HEK293 (cell line): ENCODE measurements around the gene GPBP1.
A peak's percentile ranks its signal among the peaks of the same experiment; 100 is the strongest.
"Not testable (repeated sequence)": the region's sequence is repeated elsewhere in the genome, so short reads cannot be mapped to it uniquely, and the experiment has no call there.

Experiments
- CTCF ChIA-PET: fragments of 350-600 bp; formaldehyde crosslinking; extraction: SDS; loops from one replicate; lab custom pipeline; 2021; ENCODE audit warnings: antibody characterized with exemption; lab: Yijun Ruan, JAX
- POLR2A ChIA-PET: fragments of 300-600 bp; formaldehyde crosslinking; extraction: SDS; loops from one replicate; lab custom pipeline; 2020; ENCODE audit warnings: antibody characterized with exemption, inconsistent platforms; lab: Yijun Ruan, JAX
- H3K27ac ChIP-seq: fragments of 200-500 bp; sonication (Bioruptor generic); 2 replicates; pipeline ENCODE4 v1.5.1; 2014; ENCODE audit warnings: low read depth, low read length, control low read depth, inconsistent platforms; ENCODE audit errors: extremely low read depth
- H3K36me3 ChIP-seq, 2 experiments: fragments of 200-500 bp in 1 of 2; sonication (Bioruptor generic) in 1 of 2; 1 replicate in 1 of 2; 2 replicates in 1 of 2; pipeline ENCODE4 v1.5.1; 2014 to 2017; ENCODE audit warnings: inconsistent platforms in 2 of 2, low read length in 2 of 2; ENCODE audit not compliant: control insufficient read depth in 2 of 2, insufficient read depth in 1 of 2
- H3K4me1 ChIP-seq: fragments of 200-500 bp; sonication (Bioruptor generic); 2 replicates; pipeline ENCODE4 v1.5.1; 2014; ENCODE audit warnings: mild to moderate bottlenecking, low read length, inconsistent platforms; ENCODE audit not compliant: control insufficient read depth, insufficient read depth
- H3K4me3 ChIP-seq: 2 replicates; pipeline ENCODE4 v1.5.1; 2011; ENCODE audit warnings: low read depth, mild to moderate bottlenecking, control low read depth, low read length, moderate library complexity
- H3K9me3 ChIP-seq: fragments of 200-500 bp; sonication (Bioruptor generic); 2 replicates; pipeline ENCODE4 v1.5.1; 2014; ENCODE audit warnings: low read depth, low read length, inconsistent platforms; ENCODE audit not compliant: control insufficient read depth, insufficient read depth
- CTCF ChIP-seq: fragments of 450-650 bp; formaldehyde crosslinking; IDR thresholded peaks from 2 replicates; pipeline ENCODE4 v1.5.1; 2016; ENCODE audit warnings: missing biosample characterization, missing genetic modification characterization
- GLI4 ChIP-seq: fragments of 450-650 bp; formaldehyde crosslinking; IDR thresholded peaks from 2 replicates; pipeline ENCODE4 v1.5.1; 2016; ENCODE audit warnings: missing biosample characterization, missing genetic modification characterization
- HIC1 ChIP-seq: fragments of 450-650 bp; formaldehyde crosslinking; IDR thresholded peaks from 2 replicates; pipeline ENCODE4 v1.5.1; 2016; ENCODE audit warnings: missing biosample characterization, missing genetic modification characterization
- HOXA7 ChIP-seq: sonication (generic); formaldehyde crosslinking; IDR thresholded peaks from 2 replicates; pipeline ENCODE4 v1.8.1; 2022; ENCODE audit warnings: missing genetic modification reagents, borderline replicate concordance
- HOXC10 ChIP-seq: sonication (generic); formaldehyde crosslinking; IDR thresholded peaks from 2 replicates; pipeline ENCODE4 v1.8.1; 2023; ENCODE audit warnings: mild to moderate bottlenecking, missing genetic modification reagents
- INSM2 ChIP-seq: fragments of 450-650 bp; formaldehyde crosslinking; IDR thresholded peaks from 2 replicates; pipeline ENCODE4 v1.5.1; 2016; ENCODE audit warnings: missing biosample characterization, missing genetic modification characterization
- KLF16 ChIP-seq: fragments of 450-650 bp; formaldehyde crosslinking; IDR thresholded peaks from 2 replicates; pipeline ENCODE4 v1.5.1; 2017; ENCODE audit warnings: missing biosample characterization, missing genetic modification characterization
- PBX3 ChIP-seq: sonication (generic); formaldehyde crosslinking; IDR thresholded peaks from 2 replicates; pipeline ENCODE4 v1.8.1; 2022; ENCODE audit warnings: mild to moderate bottlenecking, moderate library complexity, missing genetic modification reagents
- SCRT2 ChIP-seq: fragments of 450-650 bp; formaldehyde crosslinking; IDR thresholded peaks from 2 replicates; pipeline ENCODE4 v1.5.1; 2016; ENCODE audit warnings: missing biosample characterization, missing genetic modification characterization
- SP3 ChIP-seq: fragments of 450-650 bp; formaldehyde crosslinking; IDR thresholded peaks from 2 replicates; pipeline ENCODE4 v1.5.1; 2016; ENCODE audit warnings: missing biosample characterization, missing genetic modification characterization
- TCF7L2 ChIP-seq: IDR thresholded peaks from 2 replicates; pipeline ENCODE4 v1.6.1; 2011; ENCODE audit warnings: low read depth, mild to moderate bottlenecking, inconsistent platforms, low read length, moderate library complexity, borderline replicate concordance
- ZNF155 ChIP-seq: fragments of 450-650 bp; formaldehyde crosslinking; IDR thresholded peaks from 2 replicates; pipeline ENCODE4 v1.5.1; 2016; ENCODE audit warnings: missing biosample characterization, missing genetic modification characterization
- ZNF175 ChIP-seq: fragments of 450-650 bp; formaldehyde crosslinking; IDR thresholded peaks from 2 replicates; pipeline ENCODE4 v1.5.1; 2016; ENCODE audit warnings: missing biosample characterization, missing genetic modification characterization
- ZNF18 ChIP-seq: fragments of 450-650 bp; formaldehyde crosslinking; IDR thresholded peaks from 2 replicates; pipeline ENCODE4 v1.5.1; 2016; ENCODE audit warnings: missing biosample characterization, missing genetic modification characterization
- ZNF23 ChIP-seq: fragments of 450-650 bp; formaldehyde crosslinking; IDR thresholded peaks from 2 replicates; pipeline ENCODE4 v1.5.1; 2016; ENCODE audit warnings: missing biosample characterization, missing genetic modification characterization, borderline replicate concordance
- ZNF26 ChIP-seq: fragments of 450-650 bp; formaldehyde crosslinking; IDR thresholded peaks from 2 replicates; pipeline ENCODE4 v1.5.1; 2016; ENCODE audit warnings: missing biosample characterization, missing genetic modification characterization
- ZNF394 ChIP-seq: fragments of 450-650 bp; formaldehyde crosslinking; IDR thresholded peaks from 2 replicates; pipeline ENCODE4 v1.5.1; 2016; ENCODE audit warnings: missing biosample characterization, missing genetic modification characterization, mild to moderate bottlenecking, moderate library complexity, borderline replicate concordance
- ZNF513 ChIP-seq: fragments of 450-650 bp; IDR thresholded peaks from 2 replicates; pipeline ENCODE4 v1.5.1; 2018; ENCODE audit warnings: missing biosample characterization, missing genetic modification characterization
- ZNF530 ChIP-seq: fragments of 450-650 bp; formaldehyde crosslinking; IDR thresholded peaks from 2 replicates; pipeline ENCODE4 v1.5.1; 2016; ENCODE audit warnings: low read depth, missing biosample characterization, missing genetic modification characterization
- ZNF585B ChIP-seq: fragments of 450-650 bp; formaldehyde crosslinking; IDR thresholded peaks from 2 replicates; pipeline ENCODE4 v1.5.1; 2016; ENCODE audit warnings: missing biosample characterization, missing genetic modification characterization
- ZNF76 ChIP-seq: fragments of 450-650 bp; formaldehyde crosslinking; IDR thresholded peaks from 2 replicates; pipeline ENCODE4; 2016; ENCODE audit warnings: low read depth, missing biosample characterization, missing genetic modification characterization, borderline replicate concordance
- ZXDB ChIP-seq: fragments of 450-650 bp; formaldehyde crosslinking; IDR thresholded peaks from 2 replicates; pipeline ENCODE4 v1.5.1; 2016; ENCODE audit warnings: missing biosample characterization, missing genetic modification characterization

The GPBP1 gene

GRCh38 chr5:57307516-57307915, 133.7 kb downstream of the GPBP1 start:
- TF ChIP-seq INSM2 (no peak), TCF7L2 (no peak), SP3 (tag by site-specific recombination) (no peak), ZNF394 (no peak), ZNF175 (tag by site-specific recombination) (no peak), PBX3 (CRISPR knock-in tag) (no peak), ZNF513 (tag by site-specific recombination) (no peak), ZNF26 (tag by site-specific recombination) (no peak), HOXA7 (CRISPR knock-in tag) (no peak), ZNF76 (tag by site-specific recombination) (no peak), HOXC10 (CRISPR knock-in tag) (no peak), ZNF530 (tag by site-specific recombination) (no peak), KLF16 (tag by site-specific recombination) (no peak), ZNF155 (no peak), ZNF23 (tag by site-specific recombination) (no peak), GLI4 (tag by site-specific recombination) (no peak), SCRT2 (no peak)
- Histone ChIP-seq H3K9me3 (no peaks in the 10 kb centered on the region), H3K27ac (no peak overlapping the region), H3K4me1 (no peaks in the 10 kb centered on the region), H3K36me3 (no peaks in the 10 kb centered on the region), H3K4me3 (no peak overlapping the region)
- CTCF ChIA-PET, result interaction anchor here (0.6 kb wide), 1 partner anchor 141 kb away, joined by 3 read pairs; no protein-coding TSS in a partner anchor
- POLR2A ChIA-PET, result no interaction called here

GRCh38 chr5:57309022-57309421, 135.2 kb downstream of the GPBP1 start:
- H3K4me3 ChIP-seq, H3K36me3 ChIP-seq, CTCF ChIA-PET, H3K4me1 ChIP-seq, H3K9me3 ChIP-seq, H3K27ac ChIP-seq, POLR2A ChIA-PET: not testable (repeated sequence)
- peak; percentile 89 for TF ChIP-seq ZNF585B

- Histone ChIP-seq H3K4me1 (no peaks in the 10 kb centered on the region), H3K27ac (no peak overlapping the region), H3K36me3 (no peaks in the 10 kb centered on the region), H3K4me3 (no peak overlapping the region), H3K9me3 (no peaks in the 10 kb centered on the region)
- POLR2A ChIA-PET, result no interaction called here
- CTCF ChIA-PET, result interaction anchor here (0.8 kb wide), 1 partner anchor 16 kb away, joined by 4 read pairs; no protein-coding TSS in a partner anchor
- TF ChIP-seq ZNF18 (tag by site-specific recombination) (no peak), CTCF (tag by site-specific recombination) (no peak), ZXDB (tag by site-specific recombination) (no peak), SP3 (tag by site-specific recombination) (no peak), HIC1 (no peak)
Measured at GRCh38 chr5:57311251-57311650, 137.4 kb downstream of the GPBP1 start.
